Measurements from ENCODE around the gene WAS.

The WAS gene

DNA sequence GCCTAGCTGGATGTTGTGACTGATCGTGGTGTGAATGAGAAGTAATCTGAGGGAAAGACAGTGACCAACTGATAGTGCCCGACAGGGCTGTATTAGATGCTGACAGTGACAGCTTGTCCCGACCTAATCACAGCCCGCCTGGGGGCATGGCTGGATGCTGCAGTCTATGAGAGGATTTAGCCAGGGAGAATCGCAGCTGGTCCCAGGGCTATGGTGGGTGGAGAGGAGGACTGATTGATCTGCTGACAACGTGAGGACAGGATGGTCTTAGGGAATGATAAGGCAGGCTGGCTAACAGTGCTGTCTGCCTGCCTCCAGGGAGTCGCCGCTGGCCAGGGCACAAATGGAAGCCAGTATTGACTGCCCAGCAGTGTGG, 12.3 kb downstream of the WAS start:
- Histone ChIP-seq H3K4me3 (peak overlapping the region; percentile 72), H3K4me1 (peaks cover 17% of the 10 kb centered on the region), H3K9ac (peak overlapping the region; percentile 79), H3K27ac (peak overlapping the region; percentile 88), H3K4me2 (peak overlapping the region; percentile 86), H3K27me3 (peaks cover 39% of the 10 kb centered on the region), H3K36me3 (peaks cover 22% of the 10 kb centered on the region), H4K20me1 (peaks cover 8% of the 10 kb centered on the region; the same call in 1 of the 2 replicates), H3K9me3 (no peaks in the 10 kb centered on the region)
- no peak for TF ChIP-seq Cebpa-rat (IDR thresholded peaks at IDR 0.05)

DNA sequence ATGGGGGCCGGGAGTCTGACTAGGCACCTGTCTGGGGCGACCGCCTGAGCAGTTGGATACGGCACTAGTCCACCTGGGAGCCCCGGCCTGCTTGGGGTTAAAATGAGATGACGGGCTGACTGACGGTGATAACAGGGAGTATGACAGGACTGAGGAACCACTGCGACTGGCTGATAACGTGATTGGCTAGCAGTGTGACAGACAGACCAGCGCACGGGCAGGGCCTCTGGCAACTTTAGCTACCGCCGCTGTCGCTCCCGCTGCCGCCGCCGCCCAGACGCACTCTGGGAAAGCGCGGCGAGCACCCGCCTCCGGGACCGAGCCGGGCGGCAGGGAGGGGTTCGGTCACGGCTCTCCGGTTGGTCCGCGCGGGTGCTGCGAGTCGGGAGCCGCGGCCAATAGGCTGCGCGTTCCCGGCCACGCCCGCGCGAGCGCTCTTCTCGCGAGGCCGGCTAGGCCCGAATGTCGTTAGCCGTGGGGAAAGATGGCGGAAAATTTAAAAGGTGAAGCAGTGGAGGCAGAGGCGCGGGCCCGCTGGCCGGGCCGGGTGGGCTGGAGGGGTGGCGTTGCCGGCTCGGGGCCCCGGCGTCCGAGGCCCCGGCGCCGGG, 12.8 kb downstream of the WAS start, which contains the start of gene SUV39H1:
SUV39H1 (plus strand) TSS at position 434 of the 608 bp plus-strand sequence; CDS start at position 485, 51 bp downstream.
- no peaks in the 10 kb centered on the region for H3K9me3 ChIP-seq
- peaks cover 44% of the 10 kb centered on the region for H3K27me3 ChIP-seq
- H3K36me3 ChIP-seq, result peaks cover 27% of the 10 kb centered on the region
- H3K27ac ChIP-seq, result peak within 1 kb of the TSS; percentile 88
- peaks cover 17% of the 10 kb centered on the region for H3K4me1 ChIP-seq
- H3K4me3 ChIP-seq, result peak within 1 kb of the TSS; percentile 72
- H4K20me1 ChIP-seq, result peaks cover 13% of the 10 kb centered on the region
- TF ChIP-seq Cebpa-rat (IDR thresholded peaks at IDR 0.05), result no peak
- peak within 1 kb of the TSS; percentile 86 for H3K4me2 ChIP-seq
- peak within 1 kb of the TSS; percentile 79 for H3K9ac ChIP-seq

DNA sequence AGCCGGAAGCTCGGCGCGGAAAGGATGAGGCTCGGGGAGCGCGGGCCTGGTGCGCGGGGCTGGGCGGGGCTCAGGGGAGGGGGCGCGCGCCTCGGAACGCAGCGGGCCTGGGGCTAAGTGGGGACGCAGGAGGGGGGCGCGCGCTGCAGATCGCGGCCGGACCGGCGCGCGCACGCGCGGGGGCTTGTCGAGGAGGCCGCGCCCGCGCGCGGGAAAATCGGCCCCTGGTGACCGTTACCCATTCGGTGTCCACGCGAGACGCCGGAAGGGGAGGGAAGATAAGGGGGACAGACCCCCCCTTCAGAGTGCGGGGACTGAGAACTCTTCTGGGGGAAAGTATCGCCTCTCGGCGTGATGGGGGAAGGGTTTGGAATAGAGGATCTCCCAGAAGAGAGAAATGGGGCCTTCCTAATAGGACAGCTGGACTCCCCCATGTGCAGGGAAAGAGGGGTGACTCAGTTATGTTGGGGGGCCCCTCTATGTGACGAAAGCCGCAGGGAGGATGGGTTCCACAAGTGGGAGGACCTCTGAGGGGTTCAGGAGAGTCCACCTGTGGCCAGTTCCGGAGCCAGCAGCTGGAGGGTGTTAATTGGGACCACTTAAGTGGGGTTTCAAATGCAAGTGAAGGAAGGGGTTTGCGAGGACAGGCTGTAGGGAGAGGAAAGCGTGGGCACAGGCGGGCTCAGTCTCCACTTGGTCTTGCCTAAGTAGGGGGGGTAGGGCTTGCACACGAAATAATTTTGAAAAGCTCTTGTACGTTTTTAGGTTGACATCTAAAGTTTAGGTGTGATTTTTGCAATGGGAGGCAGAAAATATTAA, 13.5 kb downstream of the WAS start:
- peak overlapping the region; percentile 88 for H3K27ac ChIP-seq

DNA sequence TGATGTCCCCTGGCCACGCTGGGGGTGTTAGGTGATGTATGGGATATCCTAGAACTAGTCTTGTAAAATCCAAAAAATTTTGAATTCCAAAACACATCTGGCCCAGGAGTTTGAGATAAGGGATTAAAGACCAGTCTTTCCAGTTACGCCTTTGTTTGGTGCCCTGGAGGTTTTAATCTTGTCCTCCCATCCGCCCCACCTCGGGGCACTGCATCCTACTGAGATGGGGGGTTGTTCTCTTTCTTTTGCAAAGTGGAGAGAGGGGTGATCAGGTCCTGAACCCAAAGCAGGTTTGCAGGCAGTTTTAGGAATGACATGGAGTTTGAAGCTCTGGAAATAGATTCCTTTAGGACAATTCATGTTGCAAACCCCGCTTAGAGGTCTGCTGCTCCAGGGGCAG, 14.7 kb downstream of the WAS start:
- 0 out of 2 replicates have a peak overlapping the region, but pooled peaks have one; percentile 79 for H3K9ac ChIP-seq
- H3K27me3 ChIP-seq, result peaks cover 56% of the 10 kb centered on the region
- H3K36me3 ChIP-seq, result peaks cover 46% of the 10 kb centered on the region
- no peaks in the 10 kb centered on the region for H3K9me3 ChIP-seq
- no peak for TF ChIP-seq Cebpa-rat (IDR thresholded peaks at IDR 0.05)
- no peak overlapping the region for H3K27ac ChIP-seq
- peak overlapping the region; percentile 73; the same call in 1 of the 2 replicates for H3K4me2 ChIP-seq
- peaks cover 17% of the 10 kb centered on the region for H3K4me1 ChIP-seq
- H3K4me3 ChIP-seq, result no peak overlapping the region
- H4K20me1 ChIP-seq, result peaks cover 30% of the 10 kb centered on the region

More for the DNA sequence above, 13.5 kb downstream of the WAS start:
- H3K4me2 ChIP-seq, result peak overlapping the region; percentile 73
- H3K27me3 ChIP-seq, result peaks cover 51% of the 10 kb centered on the region
- peak overlapping the region; percentile 79 for H3K9ac ChIP-seq
- H3K4me1 ChIP-seq, result peaks cover 17% of the 10 kb centered on the region
- H3K36me3 ChIP-seq, result peaks cover 34% of the 10 kb centered on the region
- TF ChIP-seq Cebpa-rat (IDR thresholded peaks at IDR 0.05), result no peak
- no peaks in the 10 kb centered on the region for H3K9me3 ChIP-seq
- peak overlapping the region; percentile 72 for H3K4me3 ChIP-seq
- H4K20me1 ChIP-seq, result peaks cover 20% of the 10 kb centered on the region

DNA sequence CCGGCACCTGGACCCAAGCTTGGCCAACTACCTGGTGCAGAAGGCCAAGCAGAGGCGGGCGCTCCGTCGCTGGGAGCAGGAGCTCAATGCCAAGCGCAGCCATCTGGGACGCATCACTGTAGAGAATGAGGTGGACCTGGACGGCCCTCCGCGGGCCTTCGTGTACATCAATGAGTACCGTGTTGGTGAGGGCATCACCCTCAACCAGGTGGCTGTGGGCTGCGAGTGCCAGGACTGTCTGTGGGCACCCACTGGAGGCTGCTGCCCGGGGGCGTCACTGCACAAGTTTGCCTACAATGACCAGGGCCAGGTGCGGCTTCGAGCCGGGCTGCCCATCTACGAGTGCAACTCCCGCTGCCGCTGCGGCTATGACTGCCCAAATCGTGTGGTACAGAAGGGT, 16.6 kb downstream of the WAS start:
- no peaks in the 10 kb centered on the region for H3K9me3 ChIP-seq
- H3K4me3 ChIP-seq, result no peak overlapping the region
- H3K36me3 ChIP-seq, result peaks cover 65% of the 10 kb centered on the region
- H3K9ac ChIP-seq, result no peak overlapping the region
- H4K20me1 ChIP-seq, result peaks cover 50% of the 10 kb centered on the region
- H3K27me3 ChIP-seq, result peaks cover 67% of the 10 kb centered on the region
- no peak overlapping the region for H3K27ac ChIP-seq
- no peak overlapping the region for H3K4me2 ChIP-seq
- peaks cover 17% of the 10 kb centered on the region for H3K4me1 ChIP-seq
- no peak for TF ChIP-seq Cebpa-rat (IDR thresholded peaks at IDR 0.05)

DNA sequence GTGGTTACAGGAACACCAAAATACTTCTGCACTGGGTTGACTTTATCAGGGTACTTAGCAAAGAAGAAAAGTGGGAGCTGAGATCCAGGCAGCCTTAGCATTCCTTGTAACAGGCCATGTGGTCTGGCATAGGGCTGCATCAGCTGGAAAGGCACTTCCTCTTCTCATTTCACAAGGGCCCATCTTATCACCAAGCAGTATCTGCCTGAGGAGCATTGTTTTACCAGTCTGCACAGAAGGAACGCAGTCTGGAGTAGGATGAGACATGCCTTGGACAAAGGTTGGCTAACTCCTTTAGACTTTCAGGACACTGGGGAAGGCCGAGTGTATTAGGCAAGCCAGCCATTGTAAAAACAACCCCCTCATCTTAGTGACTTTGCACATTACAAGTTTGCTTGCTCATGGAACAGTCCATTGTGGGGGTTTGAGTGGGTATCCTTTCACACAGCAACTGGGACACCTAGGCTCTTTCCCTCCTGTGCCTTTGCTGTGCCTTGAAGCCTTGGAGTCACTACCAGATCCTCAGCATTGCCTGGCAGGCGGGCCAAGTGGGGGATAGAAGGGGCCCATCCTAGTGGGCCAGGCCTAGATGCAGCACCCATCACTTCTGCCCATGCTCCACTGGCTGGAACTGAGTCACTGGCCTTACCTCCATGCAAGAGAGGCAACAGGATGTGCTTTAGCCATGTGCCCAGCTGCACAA, 17.5 kb downstream of the WAS start:
- Histone ChIP-seq H3K36me3 (peaks cover 74% of the 10 kb centered on the region), H3K27me3 (peaks cover 69% of the 10 kb centered on the region), H3K4me2 (no peak overlapping the region), H3K4me1 (peaks cover 9% of the 10 kb centered on the region), H4K20me1 (peaks cover 58% of the 10 kb centered on the region), H3K4me3 (no peak overlapping the region), H3K9me3 (no peaks in the 10 kb centered on the region), H3K9ac (no peak overlapping the region), H3K27ac (no peak overlapping the region)
- TF ChIP-seq Cebpa-rat (IDR thresholded peaks at IDR 0.05), result no peak

DNA sequence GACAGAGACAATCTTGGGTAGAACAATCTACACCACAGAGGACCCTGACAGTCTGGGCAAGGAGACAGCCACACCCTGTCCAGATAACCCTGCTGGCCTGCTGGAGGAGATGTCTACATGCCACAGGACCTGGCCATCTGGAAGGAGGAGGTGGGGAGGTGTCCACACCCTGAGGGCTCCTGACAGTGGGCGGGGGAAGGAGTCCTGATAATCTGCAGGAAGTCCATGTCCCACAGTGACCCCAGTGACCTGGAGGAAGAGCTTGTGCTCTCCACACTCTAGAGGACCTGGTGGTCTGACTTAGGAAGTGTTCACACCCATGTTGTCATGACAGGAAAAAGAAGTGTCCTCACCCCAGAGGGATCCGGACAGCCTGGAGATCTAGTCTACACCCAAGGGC, 18.4 kb downstream of the WAS start:
- H3K4me2 ChIP-seq, result no peak overlapping the region
- no peak for TF ChIP-seq Cebpa-rat (IDR thresholded peaks at IDR 0.05)
- H3K9ac ChIP-seq, result no peak overlapping the region
- H3K4me3 ChIP-seq, result no peak overlapping the region
- peaks cover 72% of the 10 kb centered on the region for H3K27me3 ChIP-seq
- H3K4me1 ChIP-seq, result peaks cover 8% of the 10 kb centered on the region; the same call in 1 of the 2 replicates
- H3K9me3 ChIP-seq, result no peaks in the 10 kb centered on the region
- no peak overlapping the region for H3K27ac ChIP-seq
- peaks cover 64% of the 10 kb centered on the region for H4K20me1 ChIP-seq
- H3K36me3 ChIP-seq, result peaks cover 83% of the 10 kb centered on the region

DNA sequence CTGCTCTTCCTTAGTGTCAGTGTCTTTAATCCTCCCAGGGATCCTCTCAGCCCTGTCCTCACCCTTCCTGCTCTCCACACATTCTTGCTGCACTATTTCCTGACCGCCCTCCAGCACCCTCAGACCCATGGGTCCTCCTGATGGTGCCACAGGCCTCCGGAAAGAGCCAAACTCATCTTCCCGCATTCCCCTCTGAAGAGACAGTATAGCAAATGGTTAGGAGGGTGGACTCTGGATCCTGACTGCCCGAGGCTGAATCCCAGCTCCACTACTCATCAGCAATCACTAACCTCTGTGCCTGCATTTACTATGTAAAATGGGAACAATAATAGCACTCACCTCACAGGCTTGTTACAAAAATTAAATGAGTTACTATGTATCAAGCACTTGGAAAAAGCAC, 19.1 kb downstream of the WAS start:
- H3K9ac ChIP-seq, result 0 out of 2 replicates have a peak overlapping the region, but pooled peaks have one; percentile 19
- no peak overlapping the region for H3K4me3 ChIP-seq
- H3K4me2 ChIP-seq, result no peak overlapping the region
- TF ChIP-seq Cebpa-rat (IDR thresholded peaks at IDR 0.05), result no peak
- H3K27me3 ChIP-seq, result peaks cover 77% of the 10 kb centered on the region
- no peak overlapping the region for H3K27ac ChIP-seq
- peaks cover 3% of the 10 kb centered on the region; the same call in 1 of the 2 replicates for H3K4me1 ChIP-seq
- peaks cover 64% of the 10 kb centered on the region for H4K20me1 ChIP-seq
- H3K9me3 ChIP-seq, result no peaks in the 10 kb centered on the region
- peaks cover 89% of the 10 kb centered on the region for H3K36me3 ChIP-seq

DNA sequence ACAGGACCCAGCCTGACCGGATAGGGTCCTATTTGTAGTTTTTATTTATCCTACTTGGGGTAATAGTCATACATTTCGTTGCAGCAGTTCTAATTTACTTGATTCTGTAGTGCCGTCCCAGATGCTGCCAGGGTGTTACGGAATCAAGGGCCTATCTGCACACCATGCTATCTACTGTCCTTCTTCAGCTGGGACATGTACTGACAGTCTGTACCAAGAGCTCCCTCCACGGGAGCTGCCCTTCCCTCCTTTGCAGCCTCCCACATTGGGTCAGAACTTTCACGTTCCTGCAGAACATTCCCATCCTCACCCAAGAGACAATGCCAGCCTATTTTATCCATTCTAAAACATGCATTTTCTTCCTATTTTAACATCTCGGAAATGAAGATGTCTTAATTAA, 19.6 kb downstream of the WAS start:
- no peaks in the 10 kb centered on the region for H3K9me3 ChIP-seq
- H3K27ac ChIP-seq, result no peak overlapping the region
- peaks cover 5% of the 10 kb centered on the region; the same call in 1 of the 2 replicates for H3K4me1 ChIP-seq
- H3K9ac ChIP-seq, result no peak overlapping the region
- H3K4me2 ChIP-seq, result no peak overlapping the region
- no peak overlapping the region for H3K4me3 ChIP-seq
- H3K36me3 ChIP-seq, result peaks cover 94% of the 10 kb centered on the region
- H4K20me1 ChIP-seq, result peaks cover 67% of the 10 kb centered on the region
- H3K27me3 ChIP-seq, result peaks cover 81% of the 10 kb centered on the region
- no peak for TF ChIP-seq Cebpa-rat (IDR thresholded peaks at IDR 0.05)
